ENCODE results near the gene MLLT11. TPM values are rescaled to one million over a fixed set of nuclear protein-coding genes. Genes with fewer than 3 reads are reported as not detected.
A peak's percentile ranks its signal among the peaks of the same experiment; 100 is the strongest.
"Not testable (repeated sequence)": the region's sequence is repeated elsewhere in the genome, so short reads cannot be mapped to it uniquely, and the experiment has no call there.

MLLT11 gene
- total RNA-seq, 1 experiment from 2014 or later: 6.8 TPM

DNA sequence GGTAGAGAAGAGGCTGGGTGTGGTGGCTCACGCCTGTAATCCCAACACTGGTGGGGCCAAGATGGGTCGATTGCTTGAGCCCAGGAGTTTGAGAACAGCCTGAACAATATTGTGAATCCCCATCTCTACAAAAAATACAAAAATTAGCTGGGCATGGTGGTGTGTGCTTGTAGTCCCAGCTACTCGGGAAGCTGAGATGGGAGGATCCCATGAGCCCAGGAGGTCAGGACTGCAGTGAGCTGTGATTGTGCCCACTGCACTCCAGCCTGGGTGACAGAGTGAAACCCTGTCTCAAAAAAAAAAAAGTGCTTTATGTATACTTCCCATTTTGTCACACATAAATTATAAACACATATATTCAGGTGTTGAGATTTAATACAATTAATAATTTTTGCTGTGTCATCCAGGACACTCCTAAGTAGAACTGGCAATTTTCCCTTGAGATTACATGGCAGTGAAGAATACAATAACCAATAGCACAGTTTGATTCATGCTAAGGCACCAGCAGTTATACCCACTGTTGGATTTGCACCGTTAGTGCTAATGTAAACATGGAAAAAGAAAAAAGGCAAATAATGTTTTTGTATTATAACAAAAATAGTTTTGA, 25.9 kb downstream of the MLLT11 start:
- Histone ChIP-seq H3K36me3 (no peaks in the 10 kb centered on the region; the same call in 1 of the 2 replicates), H3K27me3 (no peaks in the 10 kb centered on the region), H3K9me3 (no peaks in the 10 kb centered on the region; the same call in 1 of the 2 replicates), H3K4me3 (no peak overlapping the region)
- no peak for DNase-seq

DNA sequence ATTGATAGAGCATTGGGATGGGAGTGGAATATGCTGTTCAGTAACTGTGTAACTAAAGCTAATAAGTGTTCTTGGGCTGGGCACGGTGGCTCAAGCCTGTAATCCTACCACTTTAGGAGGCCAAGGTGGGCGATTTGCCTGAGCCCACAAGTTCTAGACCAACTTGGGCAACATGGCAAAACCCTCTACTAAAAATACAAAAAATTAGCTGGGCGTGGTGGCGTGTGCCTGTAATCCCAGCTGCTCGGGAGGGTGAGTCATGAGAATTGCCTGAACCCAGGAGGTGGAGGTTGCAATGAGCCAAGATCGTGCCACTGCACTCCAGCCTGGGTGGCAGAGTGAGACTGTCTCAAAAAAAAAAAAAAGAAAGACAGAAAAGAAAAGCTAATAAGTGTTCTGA, 37.2 kb downstream of the MLLT11 start:
- DNase-seq: peak; percentile 74

DNA sequence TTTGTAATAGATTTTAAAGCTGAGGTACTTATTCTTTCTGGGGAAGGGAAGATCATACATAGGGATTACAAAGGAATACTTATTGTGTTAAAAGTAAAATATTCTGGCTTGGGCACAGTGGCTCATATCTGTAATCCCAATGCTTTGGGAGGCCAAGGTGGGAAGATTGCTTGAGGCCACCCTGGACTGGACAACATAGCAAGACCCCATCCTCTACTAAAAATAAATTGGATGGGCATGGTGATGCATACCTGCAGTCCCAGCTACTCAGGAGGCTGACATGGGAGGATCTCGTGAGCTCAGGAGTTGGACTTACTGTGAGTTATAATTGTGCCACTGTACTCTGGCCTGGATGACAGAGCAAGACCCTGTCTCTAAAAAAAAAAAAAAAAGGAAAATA, 37.9 kb downstream of the MLLT11 start:
- DNase-seq: no peak
- Histone ChIP-seq H3K27me3 (no peaks in the 10 kb centered on the region), H3K9me3 (no peaks in the 10 kb centered on the region), H3K36me3 (no peaks in the 10 kb centered on the region), H3K4me3 (no peak overlapping the region)

More for the DNA sequence above, 37.2 kb downstream of the MLLT11 start:
- H3K27me3 ChIP-seq, H3K9me3 ChIP-seq, H3K36me3 ChIP-seq, H3K4me3 ChIP-seq: not testable (repeated sequence)

DNA sequence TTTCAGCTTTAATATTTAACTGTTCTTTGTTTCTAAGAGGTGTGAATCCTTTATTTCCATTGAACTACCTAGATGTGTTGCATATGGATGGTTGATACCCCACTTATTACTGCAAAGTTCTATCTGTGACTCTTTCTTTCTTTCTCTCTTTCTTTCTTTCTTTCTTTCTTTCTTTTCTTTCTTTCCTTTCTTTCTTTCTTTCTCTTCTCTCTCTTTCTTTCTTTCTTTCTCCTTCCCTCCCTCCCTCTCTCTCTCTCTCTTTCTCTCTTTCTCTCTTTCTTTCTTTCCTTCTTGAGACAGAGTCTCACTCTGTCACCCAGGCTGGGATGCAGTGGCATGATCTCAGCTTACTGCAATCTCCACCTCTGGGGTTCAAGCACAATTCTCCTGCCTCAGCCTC, 44.4 kb downstream of the MLLT11 start:
- no peaks in the 10 kb centered on the region for H3K27me3 ChIP-seq
- no peaks in the 10 kb centered on the region for H3K36me3 ChIP-seq
- no peak overlapping the region for H3K4me3 ChIP-seq
- DNase-seq: no peak
- H3K9me3 ChIP-seq: no peaks in the 10 kb centered on the region

DNA sequence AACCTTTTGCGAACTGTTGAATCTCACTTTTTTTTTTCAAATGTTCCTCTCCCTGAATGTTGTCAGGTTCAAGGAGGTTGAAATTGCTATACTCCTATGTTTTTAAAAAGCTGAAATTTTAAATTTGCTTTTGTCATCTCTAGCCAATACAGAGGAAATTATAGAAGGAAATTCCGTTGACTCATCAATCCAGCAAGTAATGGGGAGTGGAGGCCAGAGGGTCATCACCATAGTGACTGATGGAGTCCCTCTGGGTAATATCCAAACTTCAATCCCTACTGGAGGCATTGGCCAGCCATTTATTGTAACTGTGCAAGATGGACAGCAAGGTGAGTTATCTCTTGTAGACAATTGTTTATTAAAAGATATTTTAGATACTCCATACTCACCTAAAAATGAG, 46.7 kb downstream of the MLLT11 start:
- Histone ChIP-seq H3K27me3 (no peaks in the 10 kb centered on the region), H3K36me3 (no peaks in the 10 kb centered on the region), H3K9me3 (no peaks in the 10 kb centered on the region), H3K4me3 (no peak overlapping the region)
- DNase-seq: peak; percentile 36

DNA sequence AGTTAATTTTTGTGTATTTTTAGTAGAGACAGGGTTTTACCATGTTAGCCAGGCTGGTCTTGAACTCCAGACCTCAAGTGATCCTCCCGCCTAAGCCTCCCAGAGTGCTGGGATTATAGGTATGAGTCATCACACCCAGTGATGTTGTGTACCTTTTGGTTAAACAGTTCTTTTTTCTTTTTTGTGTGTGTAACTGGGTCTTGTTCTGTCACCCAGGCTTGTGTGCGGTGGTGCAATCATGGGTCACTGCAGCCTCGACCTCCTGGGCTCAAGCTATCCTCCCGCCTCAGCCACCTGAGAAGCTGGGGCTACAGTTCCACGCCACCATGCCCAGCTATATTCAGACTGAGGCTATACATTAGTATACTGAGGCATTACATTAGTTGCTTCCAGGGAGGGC, 48.1 kb downstream of the MLLT11 start:
- Histone ChIP-seq H3K36me3 (no peaks in the 10 kb centered on the region), H3K27me3 (no peaks in the 10 kb centered on the region), H3K9me3 (no peaks in the 10 kb centered on the region), H3K4me3 (no peak overlapping the region)
- no peak for DNase-seq

DNA sequence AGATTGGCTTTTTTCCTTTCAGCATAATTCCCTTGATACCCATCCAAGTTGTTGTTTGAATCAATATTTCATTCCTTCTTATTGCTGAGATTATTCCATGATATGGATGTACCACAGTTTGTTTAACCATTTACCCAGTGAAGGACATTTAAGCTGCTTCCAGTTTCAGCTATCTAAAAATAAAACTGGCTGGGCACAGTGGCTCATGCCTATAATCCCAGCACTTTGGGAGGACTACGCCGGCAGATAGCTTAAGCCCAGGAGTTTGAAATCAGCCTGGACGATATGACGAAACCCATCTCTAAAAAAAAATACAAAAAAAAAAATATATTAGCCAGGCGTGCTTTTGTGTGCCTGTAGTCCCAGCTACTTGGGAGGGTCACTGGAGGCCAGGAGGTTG, 53.7 kb downstream of the MLLT11 start:
- no peaks in the 10 kb centered on the region for H3K27me3 ChIP-seq
- H3K36me3 ChIP-seq: no peaks in the 10 kb centered on the region
- no peak for DNase-seq
- H3K4me3 ChIP-seq: no peak overlapping the region
- no peaks in the 10 kb centered on the region for H3K9me3 ChIP-seq

Other genes starting within 250 kb of the MLLT11 start
- 7.3 and 13.7 TPM in 2 replicates for gene ARNT, start 183.8 kb upstream of the MLLT11 start, total RNA-seq (2014; rRNA removed; shearing (Covaris generic); ENCODE audit: low replicate concordance)
- gene CTXND2, start 173.3 kb upstream of the MLLT11 start, total RNA-seq (2014; rRNA removed; shearing (Covaris generic); ENCODE audit: low replicate concordance): not detected in 2 replicates
- gene SETDB1, start 134.0 kb upstream of the MLLT11 start, total RNA-seq (2014; rRNA removed; shearing (Covaris generic); ENCODE audit: low replicate concordance): 23.5 and 49.2 TPM in 2 replicates
- gene CERS2, start 85.6 kb upstream of the MLLT11 start, total RNA-seq (2014; rRNA removed; shearing (Covaris generic); ENCODE audit: low replicate concordance): 86.1 and 89.6 TPM in 2 replicates
- gene ANXA9, start 78.1 kb upstream of the MLLT11 start, total RNA-seq (2014; rRNA removed; shearing (Covaris generic); ENCODE audit: low replicate concordance): 0.46 TPM in 1 of 2 replicates, not detected in the other
- gene MINDY1, start 53.5 kb upstream of the MLLT11 start, total RNA-seq (2014; rRNA removed; shearing (Covaris generic); ENCODE audit: low replicate concordance): 8.7 and 8.9 TPM in 2 replicates
- gene PRUNE1, start 51.9 kb upstream of the MLLT11 start, total RNA-seq (2014; rRNA removed; shearing (Covaris generic); ENCODE audit: low replicate concordance): 7.5 and 8.1 TPM in 2 replicates
- gene BNIPL, start 23.8 kb upstream of the MLLT11 start, total RNA-seq (2014; rRNA removed; shearing (Covaris generic); ENCODE audit: low replicate concordance): 0.20 and 5.5 TPM in 2 replicates
- 1.1 TPM in 1 of 2 replicates, not detected in the other for gene C1orf56, start 12.6 kb upstream of the MLLT11 start, total RNA-seq (2014; rRNA removed; shearing (Covaris generic); ENCODE audit: low replicate concordance)
- gene CDC42SE1, start 775 bp upstream of the MLLT11 start, total RNA-seq (2014; rRNA removed; shearing (Covaris generic); ENCODE audit: low replicate concordance): 39.9 and 44.1 TPM in 2 replicates
- 2.2 and 13.6 TPM in 2 replicates for gene GABPB2, start 10.4 kb downstream of the MLLT11 start, total RNA-seq (2014; rRNA removed; shearing (Covaris generic); ENCODE audit: low replicate concordance)
- 1.4 TPM in 1 of 2 replicates, not detected in the other for gene SEMA6C, start 86.2 kb downstream of the MLLT11 start, total RNA-seq (2014; rRNA removed; shearing (Covaris generic); ENCODE audit: low replicate concordance)
- gene TNFAIP8L2, start 96.3 kb downstream of the MLLT11 start, total RNA-seq (2014; rRNA removed; shearing (Covaris generic); ENCODE audit: low replicate concordance): not detected in 2 replicates
- 2.0 and 11.4 TPM in 2 replicates for gene LYSMD1, start 105.5 kb downstream of the MLLT11 start, total RNA-seq (2014; rRNA removed; shearing (Covaris generic); ENCODE audit: low replicate concordance)
- gene SCNM1, start 105.7 kb downstream of the MLLT11 start, total RNA-seq (2014; rRNA removed; shearing (Covaris generic); ENCODE audit: low replicate concordance): 43.1 and 69.6 TPM in 2 replicates
- gene TMOD4, start 115.6 kb downstream of the MLLT11 start, total RNA-seq (2014; rRNA removed; shearing (Covaris generic); ENCODE audit: low replicate concordance): not detected in 2 replicates
- 87.3 and 105 TPM in 2 replicates for gene VPS72, start 129.8 kb downstream of the MLLT11 start, total RNA-seq (2014; rRNA removed; shearing (Covaris generic); ENCODE audit: low replicate concordance)
- 28.3 and 38.6 TPM in 2 replicates for gene PIP5K1A, start 138.2 kb downstream of the MLLT11 start, total RNA-seq (2014; rRNA removed; shearing (Covaris generic); ENCODE audit: low replicate concordance)
- 225 and 311 TPM in 2 replicates for gene PSMD4, start 194.3 kb downstream of the MLLT11 start, total RNA-seq (2014; rRNA removed; shearing (Covaris generic); ENCODE audit: low replicate concordance)
- 14.9 and 22.9 TPM in 2 replicates for gene ZNF687, start 221.9 kb downstream of the MLLT11 start, total RNA-seq (2014; rRNA removed; shearing (Covaris generic); ENCODE audit: low replicate concordance)

Data from MG63 (cell line).